SK-N-SH (cell line): ENCODE data around the gene TEKT5. TPM values are rescaled to one million over a fixed set of nuclear protein-coding genes. Genes with fewer than 3 reads are reported as not detected.

Experiments used
- CTCF ChIA-PET: fragments of 300-600, 350-600 bp; formaldehyde crosslinking; extraction: SDS; loops from one replicate; lab custom pipeline; 2021; lab: Yijun Ruan, JAX
- POLR2A ChIA-PET: fragments of 350-600 bp; sonication (Branson Sonifier 250); formaldehyde crosslinking; extraction: SDS; loops from one replicate; lab custom pipeline; 2020; ENCODE audit warnings: antibody characterized with exemption, inconsistent platforms; lab: Yijun Ruan, JAX
- DNase-seq: peaks from one replicate; pipeline ENCODE4 v3.0.0; 2012
- H2AFZ ChIP-seq: fragments of 200-600 bp; sonication (generic); 2 replicates; pipeline ENCODE4 v1.8.1; 2016; ENCODE audit warnings: antibody characterized with exemption, mild to moderate bottlenecking, low read depth
- H3F3A ChIP-seq: fragments of 200-600 bp; sonication (generic); replicated peaks from 2 replicates; pipeline ENCODE3; 2016; ENCODE audit warnings: antibody characterized with exemption, mild to moderate bottlenecking; ENCODE audit not compliant: insufficient read depth
- H3K27ac ChIP-seq, 2 experiments: fragments of 200-500 bp in 1 of 2; fragments of 200-600 bp in 1 of 2; sonication (Bioruptor generic) in 1 of 2; sonication (generic), shearing (Covaris generic) in 1 of 2; 2 replicates each; pipeline versions ENCODE4 v1.5.1 to v1.6.1; 2014 to 2016; ENCODE audit warnings: low read depth in 2 of 2, inconsistent platforms in 1 of 2, low read length in 1 of 2, mild to moderate bottlenecking in 1 of 2, mixed read lengths in 1 of 2
- H3K27me3 ChIP-seq: fragments of 200-600 bp; sonication (generic), shearing (Covaris generic); 2 replicates; pipeline ENCODE4 v1.6.1; 2016; ENCODE audit warnings: mixed run types; ENCODE audit not compliant: insufficient read depth
- H3K36me3 ChIP-seq, 2 experiments: fragments of 200-500 bp in 1 of 2; fragments of 200-600 bp in 1 of 2; sonication (Bioruptor generic) in 1 of 2; sonication (generic) in 1 of 2; replicated peaks in 1 of 2; 2 replicates each; pipeline versions ENCODE3 to v1.5.1; 2014 to 2016; ENCODE audit warnings: low read length in 1 of 2, mild to moderate bottlenecking in 1 of 2; ENCODE audit not compliant: insufficient read depth in 2 of 2, control insufficient read depth in 1 of 2
- H3K4me1 ChIP-seq, 2 experiments: fragments of 200-500 bp in 1 of 2; fragments of 200-600 bp in 1 of 2; sonication (Bioruptor generic) in 1 of 2; sonication (generic), shearing (Covaris generic) in 1 of 2; 2 replicates each; pipeline versions ENCODE4 v1.5.1 to v1.6.1; 2014 to 2016; ENCODE audit warnings: low read depth in 1 of 2, low read length in 1 of 2, mixed run types in 1 of 2; ENCODE audit not compliant: insufficient read depth in 2 of 2, control insufficient read depth in 1 of 2
- H3K4me2 ChIP-seq: fragments of 200-600 bp; sonication (generic), shearing (Covaris generic); 2 replicates; pipeline ENCODE4 v1.6.1; 2017; ENCODE audit warnings: mixed run types
- H3K4me3 ChIP-seq, 2 experiments: fragments of 200-500 bp in 1 of 2; fragments of 200-600 bp in 1 of 2; sonication (Bioruptor generic) in 1 of 2; sonication (generic), shearing (Covaris generic) in 1 of 2; 2 replicates each; pipeline versions ENCODE4 v1.5.1 to v1.8.1; 2014 to 2016; ENCODE audit warnings: low read depth in 2 of 2, inconsistent platforms in 1 of 2, low read length in 1 of 2, mild to moderate bottlenecking in 1 of 2, mixed read lengths in 1 of 2, moderate library complexity in 1 of 2
- H3K79me2 ChIP-seq: fragments of 200-600 bp; sonication (generic); 2 replicates; pipeline ENCODE4 v1.8.1; 2017; ENCODE audit warnings: mild to moderate bottlenecking; ENCODE audit not compliant: insufficient read depth
- H3K9ac ChIP-seq: fragments of 200-600 bp; sonication (generic); 2 replicates; pipeline ENCODE4 v1.6.1; 2017; ENCODE audit warnings: mixed run types
- H3K9me2 ChIP-seq: fragments of 200-600 bp; sonication (generic); 2 replicates; pipeline ENCODE4 v1.6.1; 2017; ENCODE audit warnings: mixed run types
- H3K9me3 ChIP-seq: fragments of 200-600 bp; sonication (generic); 2 replicates; pipeline ENCODE4 v1.6.1; 2017; ENCODE audit warnings: mixed run types, mild to moderate bottlenecking, moderate library complexity
- H4K20me1 ChIP-seq: fragments of 200-600 bp; sonication (generic); 2 replicates; pipeline ENCODE4 v1.6.1; 2017; ENCODE audit warnings: mild to moderate bottlenecking, mixed run types; ENCODE audit not compliant: insufficient read depth
- EZH2phosphoT487 ChIP-seq: fragments of 200-600 bp; sonication (generic); IDR thresholded peaks from 2 replicates; pipeline ENCODE4 v1.6.1; 2017; ENCODE audit warnings: low read depth, mixed run types, mild to moderate bottlenecking, antibody characterized with exemption, moderate library complexity, borderline replicate concordance
- FOXJ3 ChIP-seq: sonication (generic); formaldehyde crosslinking; IDR thresholded peaks from 2 replicates; pipeline ENCODE4 v1.5.1; 2020; ENCODE audit warnings: mild to moderate bottlenecking, missing genetic modification reagents
- GATA2 ChIP-seq: sonication (generic); formaldehyde crosslinking; IDR thresholded peaks from 2 replicates; pipeline ENCODE4 v1.5.0; 2020; ENCODE audit warnings: mild to moderate bottlenecking, missing genetic modification reagents
- IRF3 ChIP-seq: fragments of 150-350 bp; IDR thresholded peaks from 2 replicates; pipeline ENCODE4 v1.6.1; 2016; ENCODE audit warnings: mild to moderate bottlenecking, low read depth, low read length
- JUND ChIP-seq: IDR thresholded peaks from 2 replicates; pipeline ENCODE4 v1.4.0; 2012
- MEF2A ChIP-seq: IDR thresholded peaks from 2 replicates; pipeline ENCODE4 v1.4.0; 2012; ENCODE audit warnings: low read depth, borderline replicate concordance
- MXI1 ChIP-seq: IDR thresholded peaks from 2 replicates; pipeline ENCODE4 v1.6.1; 2012; ENCODE audit warnings: mild to moderate bottlenecking, low read depth, low read length, improper control_type of control experiment
- PBX3 ChIP-seq: IDR thresholded peaks from 2 replicates; pipeline ENCODE4; 2012
- RCOR1 ChIP-seq: fragments of 150-350 bp; IDR thresholded peaks from 2 replicates; pipeline ENCODE4 v1.6.1; 2017; ENCODE audit warnings: antibody characterized with exemption, low read length
- RFX5 ChIP-seq: IDR thresholded peaks from 2 replicates; pipeline ENCODE4 v1.6.1; 2012; ENCODE audit warnings: mild to moderate bottlenecking, improper control_type of control experiment, low read length
- SMC3 ChIP-seq: IDR thresholded peaks from 2 replicates; pipeline ENCODE4 v1.6.1; 2012; ENCODE audit warnings: low read depth, low read length, improper control_type of control experiment
- TEAD4 ChIP-seq: IDR thresholded peaks from 2 replicates; pipeline ENCODE4 v1.4.0; 2012; ENCODE audit warnings: mild to moderate bottlenecking, borderline replicate concordance; ENCODE audit not compliant: insufficient read depth
- YY1 ChIP-seq: IDR thresholded peaks from 2 replicates; pipeline ENCODE4 v1.4.0; 2012; ENCODE audit warnings: low read depth, mild to moderate bottlenecking
- WGBS: methylation state at CpG from one replicate; pipeline ENCODE4 v1.1.6; 2017; ENCODE audit warnings: low lambda C conversion rate; 5-methylcytosine and 5-hydroxymethylcytosine counted together
- polyA plus RNA-seq, 3 experiments: library from polyadenylated mRNA; depleted of rRNA; stranded (reverse); fragments of >200 nt; gene quantifications; 2 replicates each; pipeline ENCODE4 v1.2.3, GENCODE V29; 2012
- TF ChIP-seq, protein P1 (sequence below): IDR thresholded peaks from 2 replicates; pipeline ENCODE4 v1.4.0; 2012; ENCODE audit warnings: low read depth, borderline replicate concordance
- TF ChIP-seq, protein P2 (sequence below): IDR thresholded peaks from 2 replicates; pipeline ENCODE4 v1.4.0; 2012; ENCODE audit warnings: low read depth
- TF ChIP-seq, protein P3 (sequence below): IDR thresholded peaks from 2 replicates; pipeline ENCODE4 v1.4.0; 2012; ENCODE audit warnings: low read depth, borderline replicate concordance
- TF ChIP-seq, protein P4 (sequence below): IDR thresholded peaks from 2 replicates; pipeline ENCODE4 v1.6.1; 2012; ENCODE audit warnings: mild to moderate bottlenecking, low read depth, low read length, moderate library complexity

Gene TEKT5
- polyA plus RNA-seq, 1 of the 3 experiments (the other 2 are of a cell fraction): not detected

DNA sequence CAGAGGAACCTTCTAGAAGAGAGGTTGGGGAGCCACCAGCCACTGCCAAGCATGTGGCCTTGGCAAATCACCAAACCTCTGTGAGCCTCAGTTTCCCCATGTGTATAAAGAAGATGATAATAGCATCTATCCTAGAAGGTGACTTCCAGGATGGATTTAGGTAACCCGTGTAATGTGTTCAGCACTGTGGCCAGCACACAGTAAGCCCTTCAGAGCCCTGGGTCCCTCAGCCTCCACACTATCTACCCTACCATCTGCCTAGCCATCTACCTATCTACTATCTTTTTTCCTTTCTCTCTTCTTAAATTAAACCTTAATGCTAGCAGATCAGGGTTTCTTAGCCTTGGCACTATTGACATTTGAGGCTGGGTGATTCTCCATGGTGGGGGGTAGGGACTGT is 33.0 kb downstream of the TEKT5 start:
- Histone ChIP-seq H3K4me2 (no peak overlapping the region), H2AFZ (no peak overlapping the region), H3K4me3 (no peak overlapping the region), H4K20me1 (no peaks in the 10 kb centered on the region), H3K27me3 (no peaks in the 10 kb centered on the region), H3F3A (no peaks in the 10 kb centered on the region), H3K79me2 (no peaks in the 10 kb centered on the region), H3K27ac (no peak overlapping the region), H3K36me3 (no peaks in the 10 kb centered on the region), H3K9me3 (no peaks in the 10 kb centered on the region), H3K9me2 (no peaks in the 10 kb centered on the region), H3K9ac (no peak overlapping the region), H3K4me1 (no peaks in the 10 kb centered on the region)
- TF ChIP-seq MEF2A (no peak), GATA2 (no peak), EZH2phosphoT487 (no peak), MXI1 (no peak), YY1 (no peak), FOXJ3 (CRISPR knock-in tag) (no peak), RFX5 (no peak)
- TF ChIP-seq, protein P1, sequence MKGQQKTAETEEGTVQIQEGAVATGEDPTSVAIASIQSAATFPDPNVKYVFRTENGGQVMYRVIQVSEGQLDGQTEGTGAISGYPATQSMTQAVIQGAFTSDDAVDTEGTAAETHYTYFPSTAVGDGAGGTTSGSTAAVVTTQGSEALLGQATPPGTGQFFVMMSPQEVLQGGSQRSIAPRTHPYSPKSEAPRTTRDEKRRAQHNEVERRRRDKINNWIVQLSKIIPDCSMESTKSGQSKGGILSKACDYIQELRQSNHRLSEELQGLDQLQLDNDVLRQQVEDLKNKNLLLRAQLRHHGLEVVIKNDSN: no peak
- ChIA-PET CTCF (interaction anchor here (1.0 kb wide), 2 partner anchors 12 to 257 kb away, joined by 3 to 4 read pairs; no protein-coding TSS in a partner anchor), POLR2A (no interaction called here)
- 13% methylated on average over 1 of the region's 1 CpG for WGBS
- DNase-seq: no peak

- Histone ChIP-seq H3K4me2 (no peak overlapping the region), H3K27me3 (no peaks in the 10 kb centered on the region), H2AFZ (no peak overlapping the region), H3K4me1 (no peaks in the 10 kb centered on the region), H4K20me1 (no peaks in the 10 kb centered on the region), H3K27ac (no peak overlapping the region), H3K79me2 (no peaks in the 10 kb centered on the region), H3K9me3 (no peaks in the 10 kb centered on the region), H3F3A (no peaks in the 10 kb centered on the region), H3K9ac (no peak overlapping the region), H3K9me2 (no peaks in the 10 kb centered on the region), H3K4me3 (no peak overlapping the region), H3K36me3 (no peaks in the 10 kb centered on the region)
- DNase-seq: no peak
- ChIA-PET CTCF (interaction anchor here (1.0 kb wide), 1 partner anchor 13 kb away, joined by 3 read pairs; no protein-coding TSS in a partner anchor), POLR2A (no interaction called here)
- 68% methylated on average over 7 of the region's 8 CpGs for WGBS
- TF ChIP-seq IRF3: no peak
- TF ChIP-seq GATA2: no peak
- no peak for TF ChIP-seq SMC3
- TF ChIP-seq, protein P2, sequence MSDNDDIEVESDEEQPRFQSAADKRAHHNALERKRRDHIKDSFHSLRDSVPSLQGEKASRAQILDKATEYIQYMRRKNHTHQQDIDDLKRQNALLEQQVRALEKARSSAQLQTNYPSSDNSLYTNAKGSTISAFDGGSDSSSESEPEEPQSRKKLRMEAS: no peak
- no peak for TF ChIP-seq FOXJ3 (CRISPR knock-in tag)
- TF ChIP-seq, protein P3, sequence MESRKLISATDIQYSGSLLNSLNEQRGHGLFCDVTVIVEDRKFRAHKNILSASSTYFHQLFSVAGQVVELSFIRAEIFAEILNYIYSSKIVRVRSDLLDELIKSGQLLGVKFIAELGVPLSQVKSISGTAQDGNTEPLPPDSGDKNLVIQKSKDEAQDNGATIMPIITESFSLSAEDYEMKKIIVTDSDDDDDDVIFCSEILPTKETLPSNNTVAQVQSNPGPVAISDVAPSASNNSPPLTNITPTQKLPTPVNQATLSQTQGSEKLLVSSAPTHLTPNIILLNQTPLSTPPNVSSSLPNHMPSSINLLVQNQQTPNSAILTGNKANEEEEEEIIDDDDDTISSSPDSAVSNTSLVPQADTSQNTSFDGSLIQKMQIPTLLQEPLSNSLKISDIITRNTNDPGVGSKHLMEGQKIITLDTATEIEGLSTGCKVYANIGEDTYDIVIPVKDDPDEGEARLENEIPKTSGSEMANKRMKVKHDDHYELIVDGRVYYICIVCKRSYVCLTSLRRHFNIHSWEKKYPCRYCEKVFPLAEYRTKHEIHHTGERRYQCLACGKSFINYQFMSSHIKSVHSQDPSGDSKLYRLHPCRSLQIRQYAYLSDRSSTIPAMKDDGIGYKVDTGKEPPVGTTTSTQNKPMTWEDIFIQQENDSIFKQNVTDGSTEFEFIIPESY: no peak
- TF ChIP-seq RCOR1: no peak
- TF ChIP-seq TEAD4: no peak
- no peak for TF ChIP-seq PBX3
- TF ChIP-seq JUND: no peak
- TF ChIP-seq EZH2phosphoT487: no peak
- TF ChIP-seq, protein P4, sequence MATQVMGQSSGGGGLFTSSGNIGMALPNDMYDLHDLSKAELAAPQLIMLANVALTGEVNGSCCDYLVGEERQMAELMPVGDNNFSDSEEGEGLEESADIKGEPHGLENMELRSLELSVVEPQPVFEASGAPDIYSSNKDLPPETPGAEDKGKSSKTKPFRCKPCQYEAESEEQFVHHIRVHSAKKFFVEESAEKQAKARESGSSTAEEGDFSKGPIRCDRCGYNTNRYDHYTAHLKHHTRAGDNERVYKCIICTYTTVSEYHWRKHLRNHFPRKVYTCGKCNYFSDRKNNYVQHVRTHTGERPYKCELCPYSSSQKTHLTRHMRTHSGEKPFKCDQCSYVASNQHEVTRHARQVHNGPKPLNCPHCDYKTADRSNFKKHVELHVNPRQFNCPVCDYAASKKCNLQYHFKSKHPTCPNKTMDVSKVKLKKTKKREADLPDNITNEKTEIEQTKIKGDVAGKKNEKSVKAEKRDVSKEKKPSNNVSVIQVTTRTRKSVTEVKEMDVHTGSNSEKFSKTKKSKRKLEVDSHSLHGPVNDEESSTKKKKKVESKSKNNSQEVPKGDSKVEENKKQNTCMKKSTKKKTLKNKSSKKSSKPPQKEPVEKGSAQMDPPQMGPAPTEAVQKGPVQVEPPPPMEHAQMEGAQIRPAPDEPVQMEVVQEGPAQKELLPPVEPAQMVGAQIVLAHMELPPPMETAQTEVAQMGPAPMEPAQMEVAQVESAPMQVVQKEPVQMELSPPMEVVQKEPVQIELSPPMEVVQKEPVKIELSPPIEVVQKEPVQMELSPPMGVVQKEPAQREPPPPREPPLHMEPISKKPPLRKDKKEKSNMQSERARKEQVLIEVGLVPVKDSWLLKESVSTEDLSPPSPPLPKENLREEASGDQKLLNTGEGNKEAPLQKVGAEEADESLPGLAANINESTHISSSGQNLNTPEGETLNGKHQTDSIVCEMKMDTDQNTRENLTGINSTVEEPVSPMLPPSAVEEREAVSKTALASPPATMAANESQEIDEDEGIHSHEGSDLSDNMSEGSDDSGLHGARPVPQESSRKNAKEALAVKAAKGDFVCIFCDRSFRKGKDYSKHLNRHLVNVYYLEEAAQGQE: no peak
These were observed 33.6 kb downstream of the TEKT5 start for GRCh38 chr16:10660950-10661635.
